Liver (tissue), 2 donors: Measurements from ENCODE around the gene KMT5C.

Experiments
- MAX ChIP-seq: IDR thresholded peaks from 2 replicates; pipeline ENCODE4 v1.6.1; 2016; ENCODE audit warnings: antibody characterized with exemption
- TF ChIP-seq, protein P1 (sequence below): fragments of 150-350 bp; IDR thresholded peaks from 2 replicates; pipeline ENCODE4 v1.5.1; 2017; ENCODE audit warnings: improper control_type of control experiment, low read depth, low read length; ENCODE audit not compliant: missing input control
- donor health status: healthy.

DNA sequence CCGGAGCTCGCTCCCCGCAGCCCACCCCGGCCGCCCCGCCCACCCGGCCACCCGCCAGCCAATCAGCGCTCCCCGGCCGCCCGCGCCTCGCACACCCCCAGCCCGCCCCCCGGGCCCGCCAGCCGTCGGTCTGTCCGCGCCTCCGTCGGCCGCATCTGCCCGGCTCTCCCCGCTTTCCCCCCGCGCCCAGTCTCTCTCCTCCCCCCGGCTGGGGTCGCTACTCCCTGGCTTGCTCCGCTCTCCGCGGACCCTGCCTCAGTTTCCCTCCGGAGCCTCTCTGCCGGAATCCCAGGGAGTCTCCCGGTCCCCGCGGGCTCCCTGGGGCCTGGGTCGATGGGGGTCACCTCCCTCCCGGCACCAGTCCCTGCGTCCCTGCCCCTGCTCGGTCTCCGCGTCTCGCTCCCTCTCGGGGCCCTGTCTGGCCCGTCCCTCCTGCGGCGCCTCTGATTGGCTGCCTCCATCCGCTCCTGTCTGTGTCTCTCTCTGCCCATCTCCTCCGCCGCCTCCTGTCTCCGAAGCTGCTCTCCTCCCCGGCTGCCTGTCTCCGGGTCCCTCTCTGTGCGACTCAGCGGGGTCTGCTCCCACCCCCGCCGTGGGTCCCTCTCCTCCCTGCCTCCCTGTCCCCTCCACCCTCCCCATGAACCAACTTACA lies 30.1 kb downstream of the KMT5C start:
- TF ChIP-seq, protein P1, sequence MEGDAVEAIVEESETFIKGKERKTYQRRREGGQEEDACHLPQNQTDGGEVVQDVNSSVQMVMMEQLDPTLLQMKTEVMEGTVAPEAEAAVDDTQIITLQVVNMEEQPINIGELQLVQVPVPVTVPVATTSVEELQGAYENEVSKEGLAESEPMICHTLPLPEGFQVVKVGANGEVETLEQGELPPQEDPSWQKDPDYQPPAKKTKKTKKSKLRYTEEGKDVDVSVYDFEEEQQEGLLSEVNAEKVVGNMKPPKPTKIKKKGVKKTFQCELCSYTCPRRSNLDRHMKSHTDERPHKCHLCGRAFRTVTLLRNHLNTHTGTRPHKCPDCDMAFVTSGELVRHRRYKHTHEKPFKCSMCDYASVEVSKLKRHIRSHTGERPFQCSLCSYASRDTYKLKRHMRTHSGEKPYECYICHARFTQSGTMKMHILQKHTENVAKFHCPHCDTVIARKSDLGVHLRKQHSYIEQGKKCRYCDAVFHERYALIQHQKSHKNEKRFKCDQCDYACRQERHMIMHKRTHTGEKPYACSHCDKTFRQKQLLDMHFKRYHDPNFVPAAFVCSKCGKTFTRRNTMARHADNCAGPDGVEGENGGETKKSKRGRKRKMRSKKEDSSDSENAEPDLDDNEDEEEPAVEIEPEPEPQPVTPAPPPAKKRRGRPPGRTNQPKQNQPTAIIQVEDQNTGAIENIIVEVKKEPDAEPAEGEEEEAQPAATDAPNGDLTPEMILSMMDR = no peak
- TF ChIP-seq MAX = no peak
